SK-N-SH (cell line): Measurements from ENCODE around the gene FLRT1. TPM values are rescaled to one million over a fixed set of nuclear protein-coding genes. Genes with fewer than 3 reads are reported as not detected.

Source experiments
- CTCF ChIA-PET: fragments of 300-600, 350-600 bp; formaldehyde crosslinking; extraction: SDS; loops from one replicate; lab custom pipeline; 2021; lab: Yijun Ruan, JAX
- POLR2A ChIA-PET: fragments of 350-600 bp; sonication (Branson Sonifier 250); formaldehyde crosslinking; extraction: SDS; loops from one replicate; lab custom pipeline; 2020; ENCODE audit warnings: antibody characterized with exemption, inconsistent platforms; lab: Yijun Ruan, JAX
- DNase-seq: peaks from one replicate; pipeline ENCODE4 v3.0.0; 2012
- H2AFZ ChIP-seq: fragments of 200-600 bp; sonication (generic); 2 replicates; pipeline ENCODE4 v1.8.1; 2016; ENCODE audit warnings: antibody characterized with exemption, mild to moderate bottlenecking, low read depth
- H3F3A ChIP-seq: fragments of 200-600 bp; sonication (generic); replicated peaks from 2 replicates; pipeline ENCODE3; 2016; ENCODE audit warnings: antibody characterized with exemption, mild to moderate bottlenecking; ENCODE audit not compliant: insufficient read depth
- H3K27ac ChIP-seq, 2 experiments: fragments of 200-500 bp in 1 of 2; fragments of 200-600 bp in 1 of 2; sonication (Bioruptor generic) in 1 of 2; sonication (generic), shearing (Covaris generic) in 1 of 2; 2 replicates each; pipeline versions ENCODE4 v1.5.1 to v1.6.1; 2014 to 2016; ENCODE audit warnings: low read depth in 2 of 2, inconsistent platforms in 1 of 2, low read length in 1 of 2, mild to moderate bottlenecking in 1 of 2, mixed read lengths in 1 of 2
- H3K27me3 ChIP-seq: fragments of 200-600 bp; sonication (generic), shearing (Covaris generic); 2 replicates; pipeline ENCODE4 v1.6.1; 2016; ENCODE audit warnings: mixed run types; ENCODE audit not compliant: insufficient read depth
- H3K36me3 ChIP-seq, 2 experiments: fragments of 200-500 bp in 1 of 2; fragments of 200-600 bp in 1 of 2; sonication (Bioruptor generic) in 1 of 2; sonication (generic) in 1 of 2; replicated peaks in 1 of 2; 2 replicates each; pipeline versions ENCODE3 to v1.5.1; 2014 to 2016; ENCODE audit warnings: low read length in 1 of 2, mild to moderate bottlenecking in 1 of 2; ENCODE audit not compliant: insufficient read depth in 2 of 2, control insufficient read depth in 1 of 2
- H3K4me1 ChIP-seq, 2 experiments: fragments of 200-500 bp in 1 of 2; fragments of 200-600 bp in 1 of 2; sonication (Bioruptor generic) in 1 of 2; sonication (generic), shearing (Covaris generic) in 1 of 2; 2 replicates each; pipeline versions ENCODE4 v1.5.1 to v1.6.1; 2014 to 2016; ENCODE audit warnings: low read depth in 1 of 2, low read length in 1 of 2, mixed run types in 1 of 2; ENCODE audit not compliant: insufficient read depth in 2 of 2, control insufficient read depth in 1 of 2
- H3K4me2 ChIP-seq: fragments of 200-600 bp; sonication (generic), shearing (Covaris generic); 2 replicates; pipeline ENCODE4 v1.6.1; 2017; ENCODE audit warnings: mixed run types
- H3K4me3 ChIP-seq, 2 experiments: fragments of 200-500 bp in 1 of 2; fragments of 200-600 bp in 1 of 2; sonication (Bioruptor generic) in 1 of 2; sonication (generic), shearing (Covaris generic) in 1 of 2; 2 replicates each; pipeline versions ENCODE4 v1.5.1 to v1.8.1; 2014 to 2016; ENCODE audit warnings: low read depth in 2 of 2, inconsistent platforms in 1 of 2, low read length in 1 of 2, mild to moderate bottlenecking in 1 of 2, mixed read lengths in 1 of 2, moderate library complexity in 1 of 2
- H3K79me2 ChIP-seq: fragments of 200-600 bp; sonication (generic); 2 replicates; pipeline ENCODE4 v1.8.1; 2017; ENCODE audit warnings: mild to moderate bottlenecking; ENCODE audit not compliant: insufficient read depth
- H3K9ac ChIP-seq: fragments of 200-600 bp; sonication (generic); 2 replicates; pipeline ENCODE4 v1.6.1; 2017; ENCODE audit warnings: mixed run types
- H3K9me2 ChIP-seq: fragments of 200-600 bp; sonication (generic); 2 replicates; pipeline ENCODE4 v1.6.1; 2017; ENCODE audit warnings: mixed run types
- H3K9me3 ChIP-seq: fragments of 200-600 bp; sonication (generic); 2 replicates; pipeline ENCODE4 v1.6.1; 2017; ENCODE audit warnings: mixed run types, mild to moderate bottlenecking, moderate library complexity
- H4K20me1 ChIP-seq: fragments of 200-600 bp; sonication (generic); 2 replicates; pipeline ENCODE4 v1.6.1; 2017; ENCODE audit warnings: mild to moderate bottlenecking, mixed run types; ENCODE audit not compliant: insufficient read depth
- ELF1 ChIP-seq: IDR thresholded peaks from 2 replicates; pipeline ENCODE4 v1.4.0; 2012
- EZH2phosphoT487 ChIP-seq: fragments of 200-600 bp; sonication (generic); IDR thresholded peaks from 2 replicates; pipeline ENCODE4 v1.6.1; 2017; ENCODE audit warnings: low read depth, mixed run types, mild to moderate bottlenecking, antibody characterized with exemption, moderate library complexity, borderline replicate concordance
- FOSL2 ChIP-seq: IDR thresholded peaks from 2 replicates; pipeline ENCODE4 v1.4.0; 2012; ENCODE audit warnings: low read depth, mild to moderate bottlenecking, moderate library complexity, borderline replicate concordance
- GABPA ChIP-seq: IDR thresholded peaks from 2 replicates; pipeline ENCODE4 v1.4.0; 2012; ENCODE audit warnings: low read depth, mild to moderate bottlenecking
- GATA2 ChIP-seq: sonication (generic); formaldehyde crosslinking; IDR thresholded peaks from 2 replicates; pipeline ENCODE4 v1.5.0; 2020; ENCODE audit warnings: mild to moderate bottlenecking, missing genetic modification reagents
- IRF3 ChIP-seq: fragments of 150-350 bp; IDR thresholded peaks from 2 replicates; pipeline ENCODE4 v1.6.1; 2016; ENCODE audit warnings: mild to moderate bottlenecking, low read depth, low read length
- JUND ChIP-seq: IDR thresholded peaks from 2 replicates; pipeline ENCODE4 v1.4.0; 2012
- MEF2A ChIP-seq: IDR thresholded peaks from 2 replicates; pipeline ENCODE4 v1.4.0; 2012; ENCODE audit warnings: low read depth, borderline replicate concordance
- PBX3 ChIP-seq: IDR thresholded peaks from 2 replicates; pipeline ENCODE4; 2012
- RAD21 ChIP-seq: IDR thresholded peaks from 2 replicates; pipeline ENCODE4 v1.6.1; 2012; ENCODE audit warnings: mild to moderate bottlenecking, low read length
- RCOR1 ChIP-seq: fragments of 150-350 bp; IDR thresholded peaks from 2 replicates; pipeline ENCODE4 v1.6.1; 2017; ENCODE audit warnings: antibody characterized with exemption, low read length
- RFX5 ChIP-seq: IDR thresholded peaks from 2 replicates; pipeline ENCODE4 v1.6.1; 2012; ENCODE audit warnings: mild to moderate bottlenecking, improper control_type of control experiment, low read length
- TAF1 ChIP-seq: IDR thresholded peaks from 2 replicates; pipeline ENCODE4 v1.6.1; 2012; ENCODE audit warnings: low read depth, mild to moderate bottlenecking, low read length, moderate library complexity, borderline replicate concordance
- USF2 ChIP-seq: fragments of 150-350 bp; IDR thresholded peaks from 2 replicates; pipeline ENCODE4 v1.6.1; 2017; ENCODE audit warnings: antibody characterized with exemption, low read length, low read depth, borderline replicate concordance
- ZBTB33 ChIP-seq: IDR thresholded peaks from 2 replicates; pipeline ENCODE4 v1.4.0; 2012; ENCODE audit warnings: low read depth, borderline replicate concordance
- WGBS: methylation state at CpG from one replicate; pipeline ENCODE4 v1.1.6; 2017; ENCODE audit warnings: low lambda C conversion rate; 5-methylcytosine and 5-hydroxymethylcytosine counted together
- polyA plus RNA-seq, 3 experiments: library from polyadenylated mRNA; depleted of rRNA; stranded (reverse); fragments of >200 nt; gene quantifications; 2 replicates each; pipeline ENCODE4 v1.2.3, GENCODE V29; 2012

Gene FLRT1
- polyA plus RNA-seq, 1 of the 3 experiments (the other 2 are of a cell fraction) = 0.03 TPM

GRCh38 chr11:64015935-64016845, 19.5 kb upstream of the FLRT1 start:
- no peaks in the 10 kb centered on the region for H3K9me2 ChIP-seq
- no peaks in the 10 kb centered on the region for H3K9me3 ChIP-seq
- TF ChIP-seq GABPA = no peak
- TF ChIP-seq RCOR1 = no peak; the same call in 1 of the 2 replicates
- no peak for TF ChIP-seq MEF2A
- TF ChIP-seq TAF1 = no peak
- TF ChIP-seq ZBTB33 = no peak
- no peak for TF ChIP-seq IRF3
- TF ChIP-seq RAD21 = no peak
- TF ChIP-seq USF2 = no peak
- no peak overlapping the region for H3K4me2 ChIP-seq
- peaks cover 5% of the 10 kb centered on the region; the same call in 1 of the 2 replicates for H4K20me1 ChIP-seq
- 92% methylated on average over 22 of the region's 35 CpGs for WGBS
- H3K9ac ChIP-seq = no peak overlapping the region
- no peaks in the 10 kb centered on the region for H3F3A ChIP-seq
- ChIA-PET CTCF (interaction anchor here (0.8 to 3.0 kb wide), 7 partner anchors 9 to 137 kb away, joined by 3 to 17 read pairs (median 4); partner anchors contain the start of gene COX8A), POLR2A (interaction anchor here (0.8 to 1.1 kb wide), 3 partner anchors 8 to 42 kb away, joined by 4 to 6 read pairs (median 4); no protein-coding TSS in a partner anchor)
- no peaks in the 10 kb centered on the region for H3K79me2 ChIP-seq
- H3K27ac ChIP-seq = no peak overlapping the region; a peak in 1 of 4 replicates
- no peaks in the 10 kb centered on the region for H3K36me3 ChIP-seq
- no peak for DNase-seq
- H3K27me3 ChIP-seq = no peaks in the 10 kb centered on the region
- H3K4me3 ChIP-seq = no peak overlapping the region
- H3K4me1 ChIP-seq = peaks cover 0 to 36% of the 10 kb centered on the region in 2 experiments; a peak in 1 of 4 replicates
- H2AFZ ChIP-seq = no peak overlapping the region

- POLR2A ChIA-PET = interaction anchor here (1.1 to 1.8 kb wide), 5 partner anchors 10 to 189 kb away, joined by 3 to 7 read pairs (median 3); partner anchors contain the start of gene FERMT3
- 90% methylated on average over 5 of the region's 7 CpGs for WGBS
- no peak for TF ChIP-seq ELF1
- TF ChIP-seq JUND = no peak
- no peak for TF ChIP-seq FOSL2
- no peak for TF ChIP-seq PBX3
- TF ChIP-seq GATA2 (CRISPR knock-in tag) = no peak
- no peak for TF ChIP-seq USF2
- TF ChIP-seq RFX5 = no peak
- TF ChIP-seq GABPA = no peak
- TF ChIP-seq EZH2phosphoT487 = no peak
- no peak for TF ChIP-seq IRF3
Observed at GRCh38 chr11:64017945-64018224, 17.8 kb upstream of the FLRT1 start.

More at GRCh38 chr11:64017945-64018224, 17.8 kb upstream of the FLRT1 start:
- Histone ChIP-seq H3K27ac (peak overlapping the region in 1 of 2 experiments; percentile 36; a peak in 1 of 4 replicates), H3K4me2 (no peak overlapping the region), H3K79me2 (no peaks in the 10 kb centered on the region), H3K27me3 (no peaks in the 10 kb centered on the region), H3K9me3 (no peaks in the 10 kb centered on the region), H3K9ac (no peak overlapping the region), H3K4me1 (peaks cover 0 to 51% of the 10 kb centered on the region in 2 experiments; a peak in 1 of 4 replicates), H2AFZ (no peak overlapping the region), H4K20me1 (peaks cover 5% of the 10 kb centered on the region; the same call in 1 of the 2 replicates), H3F3A (no peaks in the 10 kb centered on the region), H3K36me3 (no peaks in the 10 kb centered on the region), H3K4me3 (no peak overlapping the region), H3K9me2 (no peaks in the 10 kb centered on the region)
- CTCF ChIA-PET = interaction anchor here (0.6 to 3.0 kb wide), 6 partner anchors 11 to 1201 kb away, joined by 3 to 17 read pairs (median 4); no protein-coding TSS in a partner anchor
- no peak for DNase-seq
